Activated T-helper 1 cell treated with anti-CD3 and anti-CD28 coated beads, Interleukin-12 subunit alpha, Interleukin-12 subunit beta, Interleukin-2, Interleukin-4 antibody, amounts not matched to agents 30 ng/mL and 10 ng/mL and 1 ng/mL, durations not matched to agents 14 hours and 24 hours and 36 hours (primary cell): ENCODE results near the gene ARMC10. TPM values are rescaled to one million over a fixed set of nuclear protein-coding genes. Genes with fewer than 3 reads are reported as not detected.
"Not testable (repeated sequence)": the region's sequence is repeated elsewhere in the genome, so short reads cannot be mapped to it uniquely, and the experiment has no call there.

Experiments used
- DNase-seq: peaks from one replicate; pipeline ENCODE4 v3.0.0; 2021; ENCODE audit warnings: low spot score
- H3K27ac Mint-ChIP-seq: one replicate; pipeline ENCODE4 v1.8.0; 2021; ENCODE audit warnings: mild to moderate bottlenecking, mixed read lengths
- H3K27me3 Mint-ChIP-seq: one replicate; pipeline ENCODE4 v1.8.0; 2022; ENCODE audit warnings: mild to moderate bottlenecking, moderate library complexity, mixed read lengths; ENCODE audit not compliant: insufficient read depth
- H3K36me3 Mint-ChIP-seq: one replicate; pipeline ENCODE4 v1.8.0; 2021; ENCODE audit warnings: low read depth, mixed read lengths
- H3K4me1 Mint-ChIP-seq: one replicate; pipeline ENCODE4 v1.8.0; 2021; ENCODE audit warnings: low read depth, mixed read lengths
- H3K4me3 Mint-ChIP-seq: one replicate; pipeline ENCODE4 v1.8.0; 2021; ENCODE audit warnings: mild to moderate bottlenecking, moderate library complexity, mixed read lengths
- H3K9me3 Mint-ChIP-seq: one replicate; pipeline ENCODE4 v1.8.0; 2021; ENCODE audit warnings: mixed read lengths
- intact Hi-C: fragments of 100-400 bp; cut with micrococcal nuclease; formaldehyde crosslinking; loops from one replicate; pipeline ENCODE4 v1.15.1; 2024
- total RNA-seq: library from RNA; stranded (reverse); gene quantifications from 2 replicates; pipeline ENCODE4 v1.2.3, GENCODE V29; 2022

Gene ARMC10
- total RNA-seq, 1 donor from 2014 or later = 51.8 TPM

GRCh38 chr7:103063895-103064294, 11.0 kb upstream of the ARMC10 start:
- no peak for DNase-seq
- Mint-ChIP-seq H3K4me1 (no peaks in the 10 kb centered on the region), H3K36me3 (no peaks in the 10 kb centered on the region), H3K27ac (no peak overlapping the region), H3K9me3 (no peaks in the 10 kb centered on the region), H3K27me3 (peaks cover 14% of the 10 kb centered on the region), H3K4me3 (no peak overlapping the region)
- intact Hi-C loops = no loop called here

GRCh38 chr7:103065667-103066066, 9.3 kb upstream of the ARMC10 start:
- peak; percentile 13 for DNase-seq
- Mint-ChIP-seq H3K4me1 (no peaks in the 10 kb centered on the region), H3K4me3 (no peak overlapping the region), H3K36me3 (no peaks in the 10 kb centered on the region), H3K27ac (no peak overlapping the region), H3K9me3 (no peaks in the 10 kb centered on the region), H3K27me3 (peaks cover 14% of the 10 kb centered on the region)
- intact Hi-C loops = no loop called here

GRCh38 chr7:103068414-103069403, 6.2 kb upstream of the ARMC10 start:
- Mint-ChIP-seq H3K4me3 (no peak overlapping the region), H3K27me3 (peaks cover 14% of the 10 kb centered on the region), H3K4me1 (peaks cover 1% of the 10 kb centered on the region), H3K9me3 (no peaks in the 10 kb centered on the region), H3K36me3 (no peaks in the 10 kb centered on the region), H3K27ac (no peak overlapping the region)
- DNase-seq = no peak
- intact Hi-C loops = no loop called here

- H3K4me1 Mint-ChIP-seq = peaks cover 18% of the 10 kb centered on the region
- no peak for DNase-seq
- no peaks in the 10 kb centered on the region for H3K9me3 Mint-ChIP-seq
- H3K36me3 Mint-ChIP-seq = peaks cover 3% of the 10 kb centered on the region
- no peak overlapping the region for H3K4me3 Mint-ChIP-seq
- intact Hi-C loops = loop anchor here (5.0 kb wide), 1 partner anchor 1984 kb away; the partner anchor contains the start of gene TRIM56
- peaks cover 7% of the 10 kb centered on the region for H3K27me3 Mint-ChIP-seq
- no peak overlapping the region for H3K27ac Mint-ChIP-seq
Observed at GRCh38 chr7:103071000-103071399, 3.9 kb upstream of the ARMC10 start.

- peak overlapping the region; percentile 90 for H3K4me3 Mint-ChIP-seq
- H3K27me3 Mint-ChIP-seq = no peaks in the 10 kb centered on the region
- DNase-seq = no peak
- intact Hi-C loops = loop anchor here (1.0 to 5.0 kb wide), 5 partner anchors 15 to 1987 kb away; partner anchors contain the start of genes FAM185A and TRIM56
- peaks cover 6% of the 10 kb centered on the region for H3K36me3 Mint-ChIP-seq
- H3K9me3 Mint-ChIP-seq = no peaks in the 10 kb centered on the region
- H3K4me1 Mint-ChIP-seq = peaks cover 27% of the 10 kb centered on the region
- peak overlapping the region; percentile 89 for H3K27ac Mint-ChIP-seq
Observed at GRCh38 chr7:103073989-103074518, 886 bp upstream of the ARMC10 start.

- Mint-ChIP-seq H3K27ac (peak overlapping the region; percentile 94), H3K4me1 (peaks cover 27% of the 10 kb centered on the region), H3K36me3 (peaks cover 9% of the 10 kb centered on the region), H3K4me3 (peak overlapping the region; percentile 98), H3K9me3 (no peaks in the 10 kb centered on the region), H3K27me3 (no peaks in the 10 kb centered on the region)
- intact Hi-C loops = loop anchor here (1.0 to 5.0 kb wide), 6 partner anchors 13 to 1132 kb away; partner anchors contain the start of genes DNAJC2, NAPEPLD, ORC5 and PMPCB
- DNase-seq = peak; percentile 53
Observed at GRCh38 chr7:103075337-103075918, 488 bp downstream of the ARMC10 start.

GRCh38 chr7:103076764-103077163, 1.8 kb downstream of the ARMC10 start:
- Mint-ChIP-seq H3K4me3 (peak overlapping the region; percentile 98), H3K9me3 (no peaks in the 10 kb centered on the region), H3K4me1 (peaks cover 28% of the 10 kb centered on the region), H3K27ac (no peak overlapping the region), H3K27me3 (no peaks in the 10 kb centered on the region), H3K36me3 (peaks cover 9% of the 10 kb centered on the region)
- DNase-seq = no peak
- intact Hi-C loops = loop anchor here (5.0 kb wide), 2 partner anchors 221 to 1131 kb away; partner anchors contain the start of genes ORC5 and PMPCB

- H3K4me3 Mint-ChIP-seq = no peak overlapping the region
- no peaks in the 10 kb centered on the region for H3K27me3 Mint-ChIP-seq
- no peaks in the 10 kb centered on the region for H3K9me3 Mint-ChIP-seq
- no peak overlapping the region for H3K27ac Mint-ChIP-seq
- H3K4me1 Mint-ChIP-seq = peaks cover 31% of the 10 kb centered on the region
- H3K36me3 Mint-ChIP-seq = peaks cover 9% of the 10 kb centered on the region
- no peak for DNase-seq
- intact Hi-C loops = loop anchor here (5.0 kb wide), 2 partner anchors 220 to 1130 kb away; partner anchors contain the start of genes ORC5 and PMPCB
Observed at GRCh38 chr7:103077318-103077717, 2.4 kb downstream of the ARMC10 start.

GRCh38 chr7:103078226-103078625, 3.3 kb downstream of the ARMC10 start:
- Mint-ChIP-seq H3K4me1 (peaks cover 31% of the 10 kb centered on the region), H3K4me3 (peak overlapping the region; percentile 30)
- not testable (repeated sequence) for H3K27me3 Mint-ChIP-seq, DNase-seq, H3K36me3 Mint-ChIP-seq, H3K9me3 Mint-ChIP-seq, H3K27ac Mint-ChIP-seq
- intact Hi-C loops = loop anchor here (5.0 kb wide), 2 partner anchors 219 to 1129 kb away; partner anchors contain the start of genes ORC5 and PMPCB

- Mint-ChIP-seq H3K27ac (no peak overlapping the region), H3K27me3 (no peaks in the 10 kb centered on the region), H3K9me3 (no peaks in the 10 kb centered on the region), H3K4me3 (no peak overlapping the region), H3K36me3 (peaks cover 11% of the 10 kb centered on the region), H3K4me1 (peaks cover 19% of the 10 kb centered on the region)
- no peak for DNase-seq
- intact Hi-C loops = loop anchor here (5.0 kb wide), 2 partner anchors 217 to 1127 kb away; partner anchors contain the start of genes ORC5 and PMPCB
Observed at GRCh38 chr7:103079836-103080235, 4.9 kb downstream of the ARMC10 start.

GRCh38 chr7:103080923-103081322, 6.0 kb downstream of the ARMC10 start:
- Mint-ChIP-seq H3K36me3 (peaks cover 8% of the 10 kb centered on the region), H3K4me1 (peaks cover 13% of the 10 kb centered on the region), H3K4me3 (no peak overlapping the region), H3K27me3 (no peaks in the 10 kb centered on the region), H3K9me3 (no peaks in the 10 kb centered on the region), H3K27ac (no peak overlapping the region)
- intact Hi-C loops = no loop called here
- no peak for DNase-seq

- Mint-ChIP-seq H3K27me3 (no peaks in the 10 kb centered on the region), H3K4me1 (peaks cover 9% of the 10 kb centered on the region), H3K27ac (no peak overlapping the region), H3K4me3 (no peak overlapping the region), H3K9me3 (no peaks in the 10 kb centered on the region), H3K36me3 (peaks cover 11% of the 10 kb centered on the region)
- intact Hi-C loops = no loop called here
- DNase-seq = no peak
Observed at GRCh38 chr7:103082497-103082896, 7.6 kb downstream of the ARMC10 start.
